Urothelium cell line (cell line): ENCODE results near the gene USP21.

Experiments used
- DNase-seq: peaks from one replicate; pipeline ENCODE4 v3.0.0; 2011; ENCODE audit warnings: low spot score, mixed read lengths
- FAIRE-seq: peaks from 2 replicates; lab custom pipeline; 2011; peaks lifted over from hg19 to GRCh38; lab: Jason Lieb, UNC

The USP21 gene

GRCh38 chr1:161192476-161193465 lies 33.5 kb downstream of the USP21 start:
- FAIRE-seq (no peak), DNase-seq (peak; percentile 80)

- FAIRE-seq (no peak), DNase-seq (no peak)
Measured at GRCh38 chr1:161193561-161194235, 34.4 kb downstream of the USP21 start.

GRCh38 chr1:161195171-161195570 lies 35.9 kb downstream of the USP21 start:
- no peak for DNase-seq
- FAIRE-seq: no peak

- DNase-seq (no peak), FAIRE-seq (no peak)
Measured at GRCh38 chr1:161196111-161196510, 36.8 kb downstream of the USP21 start.

GRCh38 chr1:161196521-161197451 lies 37.5 kb downstream of the USP21 start:
- FAIRE-seq (no peak), DNase-seq (no peak)

GRCh38 chr1:161197560-161198193 lies 38.4 kb downstream of the USP21 start:
- DNase-seq: no peak
- FAIRE-seq: no peak

GRCh38 chr1:161198194-161198896 lies 39.0 kb downstream of the USP21 start:
- DNase-seq: no peak
- FAIRE-seq: no peak

- FAIRE-seq (no peak), DNase-seq (no peak)
Measured at GRCh38 chr1:161198897-161199431, 39.7 kb downstream of the USP21 start, which contains the start of gene ADAMTS4. Gene ADAMTS4 (minus strand): TSS chr1:161199054. CDS start chr1:161198627, 427 bp downstream.

- FAIRE-seq (no peak), DNase-seq (no peak)
Measured at GRCh38 chr1:161199506-161200139, 40.3 kb downstream of the USP21 start.

GRCh38 chr1:161200421-161200991 lies 41.2 kb downstream of the USP21 start:
- FAIRE-seq (no peak), DNase-seq (no peak)

- DNase-seq (no peak), FAIRE-seq (no peak)
Measured at GRCh38 chr1:161200992-161201835, 41.9 kb downstream of the USP21 start.

GRCh38 chr1:161201836-161202712 lies 42.8 kb downstream of the USP21 start, which contains the start of gene NDUFS2:
Gene NDUFS2 (plus strand): TSS chr1:161202367. CDS start chr1:161202386, 19 bp downstream.
- peak; percentile 96 for DNase-seq
- FAIRE-seq: no peak

- no peak for FAIRE-seq
Measured at GRCh38 chr1:161206411-161207140, 47.3 kb downstream of the USP21 start.

GRCh38 chr1:161207173-161207572 lies 47.9 kb downstream of the USP21 start:
- DNase-seq: no peak
- FAIRE-seq: no peak

More at GRCh38 chr1:161206411-161207140, 47.3 kb downstream of the USP21 start:
- no peak for DNase-seq

- DNase-seq (peak; percentile 85), FAIRE-seq (no peak)
Measured at GRCh38 chr1:161209790-161210409, 50.6 kb downstream of the USP21 start.
